ENCODE results near the gene IPO5.
A peak's percentile ranks its signal among the peaks of the same experiment; 100 is the strongest.

The IPO5 gene

GRCh38 chr13:98059276-98059675, 105.8 kb downstream of the IPO5 start:
- DNase-seq (ENCODE audit: low read depth): no peak

GRCh38 chr13:98060282-98060681, 106.8 kb downstream of the IPO5 start:
- DNase-seq (ENCODE audit: low read depth): no peak

- no peak for DNase-seq (ENCODE audit: low read depth)
Observed at GRCh38 chr13:98065468-98065867, 112.0 kb downstream of the IPO5 start.

- no peak for DNase-seq (ENCODE audit: low read depth)
Observed at GRCh38 chr13:98066636-98067035, 113.2 kb downstream of the IPO5 start.

DNA sequence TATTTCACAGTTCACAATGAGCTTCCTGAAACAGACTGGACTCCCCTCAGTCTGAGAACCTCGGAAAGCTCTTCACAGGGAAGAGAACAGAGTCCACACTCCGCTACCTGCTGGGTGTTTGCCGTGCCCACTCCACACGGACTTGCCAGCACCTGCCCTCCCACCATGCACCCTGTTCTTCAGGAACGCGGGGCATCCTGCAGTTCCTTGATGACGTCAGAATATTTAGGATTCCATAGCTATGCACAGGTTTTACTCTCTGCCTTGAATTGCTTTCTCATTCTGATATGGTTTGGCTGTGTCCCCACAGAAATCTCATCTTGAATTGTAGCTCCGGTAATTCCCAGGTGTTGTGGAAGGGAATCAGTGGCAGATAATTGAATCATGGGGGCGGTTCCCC, 115.0 kb downstream of the IPO5 start:
- peak; percentile 3 for DNase-seq (ENCODE audit: low read depth)

DNA sequence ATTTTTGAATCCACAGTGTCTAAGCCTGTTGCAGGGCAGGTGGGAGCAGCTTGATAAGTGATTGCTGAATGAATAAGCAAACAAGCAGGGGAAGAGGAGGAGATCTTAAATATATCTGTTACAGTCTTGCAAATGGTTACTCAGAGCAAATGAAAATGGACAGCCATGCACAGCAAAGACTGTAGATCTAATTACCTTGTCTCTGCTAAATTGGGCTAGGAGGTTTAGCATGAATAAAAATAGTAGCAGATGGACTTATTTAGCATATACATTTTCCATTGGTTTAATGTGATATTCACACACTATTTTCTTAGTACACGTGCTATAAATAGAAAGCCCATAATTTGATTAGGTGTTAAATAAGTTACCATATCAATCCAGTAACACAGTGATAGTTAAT, 116.5 kb downstream of the IPO5 start:
- DNase-seq (ENCODE audit: low read depth): no peak

GRCh38 chr13:98071316-98071715, 117.8 kb downstream of the IPO5 start:
- no peak for DNase-seq (ENCODE audit: low read depth)

DNA sequence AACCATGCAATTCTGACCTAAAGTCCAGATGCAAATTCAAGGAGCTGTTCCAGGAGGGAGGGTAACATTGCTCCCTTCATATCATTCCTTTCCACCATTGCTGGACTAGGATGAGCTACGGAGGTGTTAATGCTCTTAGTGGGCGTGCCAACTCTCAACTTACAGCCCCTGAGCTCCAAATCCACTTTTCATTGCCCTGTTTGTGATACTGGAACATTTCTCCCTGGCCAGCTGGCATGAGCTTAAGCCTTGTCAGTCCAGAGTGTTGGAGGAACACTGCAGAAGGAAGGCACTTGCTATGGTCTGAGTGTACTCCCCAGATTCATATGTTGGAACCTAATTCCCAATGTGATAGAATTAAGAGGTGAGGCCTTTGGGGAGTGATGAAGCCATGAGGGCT, 119.0 kb downstream of the IPO5 start:
- no peak for DNase-seq (ENCODE audit: low read depth)
